ENCODE results near the gene ROBO1. TPM values are rescaled to one million over a fixed set of nuclear protein-coding genes. Genes with fewer than 3 reads are reported as not detected.

Gene ROBO1
- total and polyA plus RNA-seq, 2 of the 13 experiments (the other 11 are each of a cell fraction or from before 2014, with no cell fraction given): 52.2 to 71.0 TPM

DNA sequence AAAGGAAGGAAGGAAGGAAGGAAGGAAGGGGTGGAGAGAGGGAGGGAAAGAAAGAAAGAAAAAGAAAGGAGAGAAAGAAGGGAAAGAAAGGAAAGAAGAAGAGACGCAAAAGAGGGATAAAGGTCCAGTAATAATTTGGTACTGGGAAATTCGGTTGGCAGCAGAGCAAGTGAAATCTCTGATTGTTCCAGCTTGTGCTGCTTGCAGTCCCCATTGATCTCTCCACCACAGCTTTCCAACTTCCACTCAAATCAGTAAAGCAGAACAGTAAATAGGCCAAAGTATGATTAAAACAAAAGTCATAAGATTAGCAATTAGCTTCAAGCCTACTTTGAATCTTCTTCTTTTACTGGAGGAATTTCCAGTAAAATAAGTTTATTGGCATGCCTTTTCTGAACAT lies 357.2 kb downstream of the ROBO1 start (continued):
- TF ChIP-seq, protein P1, sequence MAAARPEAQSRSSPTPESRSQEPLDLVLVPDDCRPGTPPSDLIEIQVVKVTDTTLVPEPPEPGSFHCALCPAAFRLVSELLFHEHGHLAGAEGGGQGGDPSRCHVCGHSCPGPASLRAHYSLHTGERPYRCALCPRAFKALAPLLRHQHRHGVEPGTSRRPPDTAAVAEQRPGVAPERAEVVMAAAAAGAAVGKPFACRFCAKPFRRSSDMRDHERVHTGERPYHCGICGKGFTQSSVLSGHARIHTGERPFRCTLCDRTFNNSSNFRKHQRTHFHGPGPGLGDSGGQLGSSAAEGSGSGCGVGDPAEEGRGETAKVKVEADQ (CRISPR knock-in tag; IDR thresholded peaks at IDR 0.05; ENCODE audit: borderline replicate concordance): no peak
- TF ChIP-seq TP53 (CRISPR knock-in tag; conservative IDR thresholded peaks at IDR 0.05) (no peak), PHF20 (CRISPR knock-in tag; IDR thresholded peaks at IDR 0.05) (no peak), HMGA1 (CRISPR knock-in tag; conservative IDR thresholded peaks at IDR 0.05) (no peak), ARNT (IDR thresholded peaks at IDR 0.05) (no peak), ZNF329 (CRISPR knock-in tag; IDR thresholded peaks at IDR 0.05; ENCODE audit: low read depth) (no peak), ZNF484 (CRISPR knock-in tag; IDR thresholded peaks at IDR 0.05; ENCODE audit: borderline replicate concordance, low read depth) (no peak)
- TF ChIP-seq, protein P2, sequence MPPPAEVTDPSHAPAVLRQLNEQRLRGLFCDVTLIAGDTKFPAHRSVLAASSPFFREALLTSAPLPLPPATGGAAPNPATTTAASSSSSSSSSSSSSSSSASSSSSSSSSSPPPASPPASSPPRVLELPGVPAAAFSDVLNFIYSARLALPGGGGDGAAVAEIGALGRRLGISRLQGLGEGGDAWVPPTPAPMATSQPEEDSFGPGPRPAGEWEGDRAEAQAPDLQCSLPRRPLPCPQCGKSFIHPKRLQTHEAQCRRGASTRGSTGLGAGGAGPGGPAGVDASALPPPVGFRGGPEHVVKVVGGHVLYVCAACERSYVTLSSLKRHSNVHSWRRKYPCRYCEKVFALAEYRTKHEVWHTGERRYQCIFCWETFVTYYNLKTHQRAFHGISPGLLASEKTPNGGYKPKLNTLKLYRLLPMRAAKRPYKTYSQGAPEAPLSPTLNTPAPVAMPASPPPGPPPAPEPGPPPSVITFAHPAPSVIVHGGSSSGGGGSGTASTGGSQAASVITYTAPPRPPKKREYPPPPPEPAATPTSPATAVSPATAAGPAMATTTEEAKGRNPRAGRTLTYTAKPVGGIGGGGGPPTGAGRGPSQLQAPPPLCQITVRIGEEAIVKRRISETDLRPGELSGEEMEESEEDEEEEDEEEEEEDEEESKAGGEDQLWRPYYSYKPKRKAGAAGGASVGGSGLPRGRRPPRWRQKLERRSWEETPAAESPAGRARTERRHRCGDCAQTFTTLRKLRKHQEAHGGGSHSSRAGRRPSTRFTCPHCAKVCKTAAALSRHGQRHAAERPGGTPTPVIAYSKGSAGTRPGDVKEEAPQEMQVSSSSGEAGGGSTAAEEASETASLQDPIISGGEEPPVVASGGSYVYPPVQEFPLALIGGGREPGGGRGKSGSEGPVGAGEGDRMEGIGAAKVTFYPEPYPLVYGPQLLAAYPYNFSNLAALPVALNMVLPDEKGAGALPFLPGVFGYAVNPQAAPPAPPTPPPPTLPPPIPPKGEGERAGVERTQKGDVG (CRISPR knock-in tag; IDR thresholded peaks at IDR 0.05; ENCODE audit: borderline replicate concordance): no peak
- TF ChIP-seq, protein P3, sequence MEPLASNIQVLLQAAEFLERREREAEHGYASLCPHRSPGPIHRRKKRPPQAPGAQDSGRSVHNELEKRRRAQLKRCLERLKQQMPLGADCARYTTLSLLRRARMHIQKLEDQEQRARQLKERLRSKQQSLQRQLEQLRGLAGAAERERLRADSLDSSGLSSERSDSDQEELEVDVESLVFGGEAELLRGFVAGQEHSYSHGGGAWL (CRISPR knock-in tag; IDR thresholded peaks at IDR 0.05): no peak
- TF ChIP-seq, protein P4, sequence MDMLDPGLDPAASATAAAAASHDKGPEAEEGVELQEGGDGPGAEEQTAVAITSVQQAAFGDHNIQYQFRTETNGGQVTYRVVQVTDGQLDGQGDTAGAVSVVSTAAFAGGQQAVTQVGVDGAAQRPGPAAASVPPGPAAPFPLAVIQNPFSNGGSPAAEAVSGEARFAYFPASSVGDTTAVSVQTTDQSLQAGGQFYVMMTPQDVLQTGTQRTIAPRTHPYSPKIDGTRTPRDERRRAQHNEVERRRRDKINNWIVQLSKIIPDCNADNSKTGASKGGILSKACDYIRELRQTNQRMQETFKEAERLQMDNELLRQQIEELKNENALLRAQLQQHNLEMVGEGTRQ (IDR thresholded peaks at IDR 0.05; ENCODE audit: low read depth, low read length): no peak
- TF ChIP-seq, protein P4 (CRISPR knock-in tag; IDR thresholded peaks at IDR 0.05; ENCODE audit: borderline replicate concordance): no peak
